ENCODE measurements around the gene ZXDA.
"Not testable (repeated sequence)": the region's sequence is repeated elsewhere in the genome, so short reads cannot be mapped to it uniquely, and the experiment has no call there.

The ZXDA gene

GRCh38 chrX:57910287-57910912 is at the start of gene ZXDA:
ZXDA (minus strand) TSS chrX:57910458; CDS start chrX:57910420, 38 bp downstream.
- DNase-seq (ENCODE audit: low spot score), result not testable (repeated sequence)

GRCh38 chrX:57952320-57952678 is 42.0 kb upstream of the ZXDA start:
- DNase-seq (ENCODE audit: low spot score), result no peak

GRCh38 chrX:57951666-57952319 is 41.5 kb upstream of the ZXDA start:
- DNase-seq (ENCODE audit: low spot score), result no peak

GRCh38 chrX:57933321-57933720 is 23.1 kb upstream of the ZXDA start:
- no peak for DNase-seq (ENCODE audit: low spot score)

- DNase-seq (ENCODE audit: low spot score), result no peak
Observed at GRCh38 chrX:57932266-57932665, 22.0 kb upstream of the ZXDA start.

- no peak for DNase-seq (ENCODE audit: low spot score)
Observed at GRCh38 chrX:57930051-57930450, 19.8 kb upstream of the ZXDA start.

- DNase-seq (ENCODE audit: low spot score), result peak; percentile 13
Observed at GRCh38 chrX:57929373-57929772, 19.1 kb upstream of the ZXDA start.

- DNase-seq (ENCODE audit: low spot score), result no peak
Observed at GRCh38 chrX:57925806-57926205, 15.5 kb upstream of the ZXDA start.

- DNase-seq (ENCODE audit: low spot score), result no peak
Observed at GRCh38 chrX:57918750-57919436, 8.6 kb upstream of the ZXDA start.

GRCh38 chrX:57915680-57916079 is 5.4 kb upstream of the ZXDA start:
- no peak for DNase-seq (ENCODE audit: low spot score)

- DNase-seq (ENCODE audit: low spot score), result not testable (repeated sequence)
Observed at GRCh38 chrX:57909595-57910286, 517 bp downstream of the ZXDA start.

GRCh38 chrX:57908972-57909594 is 1.2 kb downstream of the ZXDA start:
- DNase-seq (ENCODE audit: low spot score), result not testable (repeated sequence)

- no peak for DNase-seq (ENCODE audit: low spot score)
Observed at GRCh38 chrX:57906790-57907189, 3.5 kb downstream of the ZXDA start.

GRCh38 chrX:57905141-57905540 is 5.1 kb downstream of the ZXDA start:
- no peak for DNase-seq (ENCODE audit: low spot score)

- no peak for DNase-seq (ENCODE audit: low spot score)
Observed at GRCh38 chrX:57904176-57904880, 5.9 kb downstream of the ZXDA start.

GRCh38 chrX:57902633-57903032 is 7.6 kb downstream of the ZXDA start:
- DNase-seq (ENCODE audit: low spot score), result no peak

GRCh38 chrX:57901466-57901865 is 8.8 kb downstream of the ZXDA start:
- no peak for DNase-seq (ENCODE audit: low spot score)

- DNase-seq (ENCODE audit: low spot score), result no peak
Observed at GRCh38 chrX:57900975-57901374, 9.3 kb downstream of the ZXDA start.

- no peak for DNase-seq (ENCODE audit: low spot score)
Observed at GRCh38 chrX:57899906-57900305, 10.4 kb downstream of the ZXDA start.

- no peak for DNase-seq (ENCODE audit: low spot score)
Observed at GRCh38 chrX:57899064-57899463, 11.2 kb downstream of the ZXDA start.

GRCh38 chrX:57871463-57871862 is 38.8 kb downstream of the ZXDA start:
- DNase-seq (ENCODE audit: low spot score), result no peak

Measured in COLO829 (cell line).